Thoracic aorta (tissue), 2 donors: ENCODE measurements around the gene CCR5AS.

Experiments used
- ATAC-seq: fragments of 150-250 bp; one replicate; pipeline ENCODE4 v1.8.0; 2017; ENCODE audit warnings: low read depth; ENCODE audit not compliant: insufficient number of reproducible peaks, low FRiP score
- DNase-seq: peaks from one replicate; pipeline ENCODE4 v3.0.0-alpha.2; 2020; ENCODE audit warnings: low spot score
- H3K27ac ChIP-seq, 2 donors: fragments of 200-600 bp; sonication (generic); 1 replicate in 1 of 2; 2 replicates in 1 of 2; pipeline ENCODE4 v1.5.1; 2016; ENCODE audit warnings: mild to moderate bottlenecking in 2 of 2, moderate library complexity in 2 of 2
- H3K27me3 ChIP-seq: fragments of 200-600 bp; sonication (generic); replicated peaks from 2 replicates; pipeline ENCODE4 v1.6.0; 2016; ENCODE audit warnings: mild to moderate bottlenecking; ENCODE audit not compliant: insufficient read depth
- H3K36me3 ChIP-seq: fragments of 200-600 bp; sonication (generic); one replicate; pipeline ENCODE4 v1.5.1; 2016
- H3K4me1 ChIP-seq, 2 donors: fragments of 200-600 bp; sonication (generic); 1 replicate in 1 of 2; 2 replicates in 1 of 2; pipeline versions ENCODE4 v1.5.1 to v1.6.0; 2016; ENCODE audit warnings: low read depth in 2 of 2, mild to moderate bottlenecking in 1 of 2; ENCODE audit not compliant: control insufficient read depth in 1 of 2
- H3K4me3 ChIP-seq: fragments of 200-600 bp; sonication (generic); 2 replicates; pipeline ENCODE4 v1.5.1; 2016; ENCODE audit warnings: mild to moderate bottlenecking
- H3K9me3 ChIP-seq: fragments of 200-600 bp; sonication (generic); 2 replicates; pipeline ENCODE4 v1.5.1; 2016
- TF ChIP-seq, protein P1 (sequence below): fragments of 200-600 bp; sonication (generic); IDR thresholded peaks from one replicate; pipeline ENCODE4 v1.5.1; 2019; ENCODE audit warnings: antibody characterized with exemption

Gene CCR5AS

GRCh38 chr3:46361408-46362283 lies 45.2 kb downstream of the CCR5AS start:
- Histone ChIP-seq H3K4me3 (no peak overlapping the region), H3K9me3 (no peaks in the 10 kb centered on the region), H3K27me3 (no peaks in the 10 kb centered on the region), H3K4me1 (no peaks in the 10 kb centered on the region), H3K27ac (no peak overlapping the region), H3K36me3 (no peaks in the 10 kb centered on the region)
- TF ChIP-seq, protein P1, sequence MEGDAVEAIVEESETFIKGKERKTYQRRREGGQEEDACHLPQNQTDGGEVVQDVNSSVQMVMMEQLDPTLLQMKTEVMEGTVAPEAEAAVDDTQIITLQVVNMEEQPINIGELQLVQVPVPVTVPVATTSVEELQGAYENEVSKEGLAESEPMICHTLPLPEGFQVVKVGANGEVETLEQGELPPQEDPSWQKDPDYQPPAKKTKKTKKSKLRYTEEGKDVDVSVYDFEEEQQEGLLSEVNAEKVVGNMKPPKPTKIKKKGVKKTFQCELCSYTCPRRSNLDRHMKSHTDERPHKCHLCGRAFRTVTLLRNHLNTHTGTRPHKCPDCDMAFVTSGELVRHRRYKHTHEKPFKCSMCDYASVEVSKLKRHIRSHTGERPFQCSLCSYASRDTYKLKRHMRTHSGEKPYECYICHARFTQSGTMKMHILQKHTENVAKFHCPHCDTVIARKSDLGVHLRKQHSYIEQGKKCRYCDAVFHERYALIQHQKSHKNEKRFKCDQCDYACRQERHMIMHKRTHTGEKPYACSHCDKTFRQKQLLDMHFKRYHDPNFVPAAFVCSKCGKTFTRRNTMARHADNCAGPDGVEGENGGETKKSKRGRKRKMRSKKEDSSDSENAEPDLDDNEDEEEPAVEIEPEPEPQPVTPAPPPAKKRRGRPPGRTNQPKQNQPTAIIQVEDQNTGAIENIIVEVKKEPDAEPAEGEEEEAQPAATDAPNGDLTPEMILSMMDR: no peak
- DNase-seq (no peak), ATAC-seq (no peak)

DNA sequence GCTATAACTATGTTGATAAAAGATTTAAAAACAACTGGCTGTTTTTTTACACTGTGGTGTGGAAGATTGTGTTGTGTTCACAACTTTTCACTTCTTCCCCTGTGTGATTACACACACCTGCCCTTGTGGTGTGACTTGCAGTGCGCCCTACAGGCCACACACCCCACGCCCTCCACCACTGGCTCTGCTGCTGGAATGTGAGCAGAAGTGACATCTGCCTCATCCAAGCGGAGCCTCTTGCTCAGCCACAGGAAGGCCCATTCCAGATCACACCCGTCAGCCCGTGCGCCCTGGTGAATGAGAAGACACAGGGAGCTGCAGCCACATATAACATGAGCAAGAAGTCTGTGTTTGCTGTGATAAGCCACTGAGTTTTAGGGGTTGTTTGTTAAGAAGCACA lies 46.0 kb downstream of the CCR5AS start:
- ATAC-seq: no peak

DNA sequence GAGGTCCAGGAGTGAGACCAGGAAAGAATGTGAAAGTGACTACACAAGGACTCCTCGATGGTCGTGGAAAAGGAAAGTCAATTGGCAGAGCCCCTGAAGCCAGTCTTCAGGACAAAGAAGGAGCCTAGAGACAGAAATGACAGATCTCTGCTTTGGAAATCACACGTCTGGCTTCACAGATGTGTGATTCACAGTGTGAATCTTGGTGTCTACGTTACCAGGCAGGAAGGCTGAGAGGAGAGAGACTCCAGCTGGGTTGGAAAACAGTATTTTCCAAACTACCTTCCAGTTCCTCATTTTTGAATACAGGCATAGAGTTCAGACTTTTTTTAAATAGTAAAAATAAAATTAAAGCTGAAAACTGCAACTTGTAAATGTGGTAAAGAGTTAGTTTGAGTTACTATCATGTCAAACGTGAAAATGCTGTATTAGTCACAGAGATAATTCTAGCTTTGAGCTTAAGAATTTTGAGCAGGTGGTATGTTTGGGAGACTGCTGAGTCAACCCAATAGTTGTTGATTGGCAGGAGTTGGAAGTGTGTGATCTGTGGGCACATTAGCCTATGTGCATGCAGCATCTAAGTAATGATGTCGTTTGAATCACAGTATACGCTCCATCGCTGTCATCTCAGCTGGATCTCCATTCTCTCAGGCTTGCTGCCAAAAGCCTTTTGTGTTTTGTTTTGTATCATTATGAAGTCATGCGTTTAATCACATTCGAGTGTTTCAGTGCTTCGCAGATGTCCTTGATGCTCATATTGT lies 47.0 kb downstream of the CCR5AS start:
- TF ChIP-seq, protein P1: no peak
- no peak for ATAC-seq
- no peak overlapping the region for H3K27ac ChIP-seq
- H3K36me3 ChIP-seq: no peaks in the 10 kb centered on the region
- H3K4me1 ChIP-seq: no peaks in the 10 kb centered on the region
- no peak for DNase-seq
- H3K9me3 ChIP-seq: no peaks in the 10 kb centered on the region
- no peak overlapping the region for H3K4me3 ChIP-seq
- no peaks in the 10 kb centered on the region for H3K27me3 ChIP-seq

More for the DNA sequence above, 46.0 kb downstream of the CCR5AS start:
- TF ChIP-seq, protein P1: no peak
- no peak for DNase-seq
- Histone ChIP-seq H3K4me1 (no peaks in the 10 kb centered on the region), H3K4me3 (no peak overlapping the region), H3K27me3 (no peaks in the 10 kb centered on the region), H3K9me3 (no peaks in the 10 kb centered on the region), H3K27ac (no peak overlapping the region), H3K36me3 (no peaks in the 10 kb centered on the region)

GRCh38 chr3:46358466-46358865 lies 48.4 kb downstream of the CCR5AS start:
- Histone ChIP-seq H3K4me3 (no peak overlapping the region), H3K4me1 (no peaks in the 10 kb centered on the region), H3K36me3 (no peaks in the 10 kb centered on the region), H3K27ac (no peak overlapping the region), H3K9me3 (no peaks in the 10 kb centered on the region), H3K27me3 (no peaks in the 10 kb centered on the region)
- ATAC-seq: no peak
- DNase-seq: no peak
- TF ChIP-seq, protein P1: no peak

DNA sequence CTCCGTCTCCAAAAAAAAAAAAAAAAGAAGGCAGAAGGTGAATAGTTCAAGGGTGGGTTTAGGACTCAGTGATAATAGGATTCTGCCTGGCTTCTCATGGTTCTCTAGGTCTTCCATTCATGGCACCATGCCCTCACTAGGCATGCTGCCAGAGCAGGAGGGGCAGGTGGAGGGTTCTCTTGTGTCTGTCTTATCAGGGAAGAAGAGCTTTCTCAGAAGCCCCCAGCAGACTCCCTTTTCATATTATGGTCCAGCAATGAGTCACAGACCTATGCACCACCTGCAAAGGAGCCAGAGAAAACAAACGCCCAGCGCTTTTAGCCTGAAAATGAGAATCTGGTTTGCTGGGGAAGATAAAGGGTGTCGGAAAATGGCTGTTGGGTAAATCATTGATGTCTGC lies 50.0 kb downstream of the CCR5AS start:
- H3K4me3 ChIP-seq: no peak overlapping the region
- H3K27ac ChIP-seq: no peak overlapping the region
- DNase-seq (no peak), ATAC-seq (no peak)
- TF ChIP-seq, protein P1: no peak
- no peaks in the 10 kb centered on the region for H3K36me3 ChIP-seq
- H3K9me3 ChIP-seq: no peaks in the 10 kb centered on the region
- H3K27me3 ChIP-seq: no peaks in the 10 kb centered on the region
- H3K4me1 ChIP-seq: no peaks in the 10 kb centered on the region
